A549 (cell line): Measurements from ENCODE around the gene PSMD2. TPM values are rescaled to one million over a fixed set of nuclear protein-coding genes. Genes with fewer than 3 reads are reported as not detected.

Source experiments
- ATAC-seq, 2 experiments: fragments of 200-7000 bp in 1 of 2; fragments of >200 bp in 1 of 2; cut with Nextera tagmentation in 1 of 2; cut with Tn5 transposase in 1 of 2; 3 replicates each; pipeline versions ENCODE4 v1.8.0 to v1.9.1; 2018 to 2020; ENCODE audit warnings: mild to moderate bottlenecking in 1 of 2, moderate library complexity in 1 of 2
- CTCF ChIA-PET: fragments of 300-600 bp; sonication (Branson Sonifier 250); formaldehyde crosslinking; extraction: SDS; loops from one replicate; lab custom pipeline; 2021; ENCODE audit warnings: antibody characterized with exemption, inconsistent platforms; lab: Yijun Ruan, JAX
- POLR2A ChIA-PET: fragments of 350-600 bp; formaldehyde crosslinking; extraction: SDS; loops from one replicate; lab custom pipeline; 2021; ENCODE audit warnings: antibody characterized with exemption, inconsistent platforms; lab: Yijun Ruan, JAX
- DNase-seq, 2 experiments: peaks; one replicate each; pipeline versions ENCODE4 v3.0.0 to v3.0.0-alpha.2; 2011 to 2016; ENCODE audit warnings: low read depth in 1 of 2, low spot score in 1 of 2
- FAIRE-seq: peaks from 2 replicates; lab custom pipeline; 2011; peaks lifted over from hg19 to GRCh38; lab: Jason Lieb, UNC
- H3K27ac ChIP-seq, 2 experiments: fragments of >200 bp; sonication (Bioruptor Twin); formaldehyde crosslinking; 3 replicates each; pipeline ENCODE4 v1.5.1; 2016 to 2017
- H3K4me1 ChIP-seq: fragments of >200 bp; sonication (Bioruptor Twin); formaldehyde crosslinking; 3 replicates; pipeline ENCODE4 v1.6.1; 2016
- H3K4me2 ChIP-seq: fragments of >200 bp; sonication (Bioruptor Twin); formaldehyde crosslinking; 3 replicates; pipeline ENCODE4 v1.6.1; 2016
- H3K4me3 ChIP-seq: fragments of >200 bp; sonication (Bioruptor Twin); formaldehyde crosslinking; 3 replicates; pipeline ENCODE4 v1.5.1; 2016
- H3K9me3 ChIP-seq: fragments of >200 bp; sonication (Bioruptor Twin); formaldehyde crosslinking; 3 replicates; pipeline ENCODE4 v1.6.1; 2016
- BCL3 ChIP-seq: fragments of >200 bp; sonication (Bioruptor Twin); formaldehyde crosslinking; IDR thresholded peaks from 3 replicates; pipeline ENCODE4 v1.6.1; 2016
- CHD4 ChIP-seq: fragments of 200-600 bp; sonication (generic); IDR thresholded peaks from 2 replicates; pipeline ENCODE4 v1.6.1; 2016; ENCODE audit warnings: antibody characterized with exemption, mild to moderate bottlenecking, borderline replicate concordance
- EP300 ChIP-seq, 2 experiments: fragments of >200 bp; sonication (Bioruptor Twin); formaldehyde crosslinking; IDR thresholded peaks; 2 replicates in 1 of 2; 3 replicates in 1 of 2; pipeline ENCODE4 v1.6.1; 2016 to 2017
- ESRRA ChIP-seq: fragments of 150-350 bp; IDR thresholded peaks from 2 replicates; pipeline ENCODE4 v1.6.1; 2014; ENCODE audit warnings: mild to moderate bottlenecking, low read length, borderline replicate concordance
- HOXA7 ChIP-seq: fragments of 250-450 bp; sonication (Bioruptor Pico); IDR thresholded peaks from 2 replicates; pipeline ENCODE4 v1.5.0; 2020; ENCODE audit warnings: mild to moderate bottlenecking, moderate library complexity
- HOXB13 ChIP-seq: fragments of 250-450 bp; sonication (Bioruptor Pico); IDR thresholded peaks from 2 replicates; pipeline ENCODE4 v1.5.0; 2020; ENCODE audit warnings: low read depth, mild to moderate bottlenecking, moderate library complexity
- HOXB5 ChIP-seq: fragments of 250-450 bp; sonication (Bioruptor Pico); IDR thresholded peaks from 2 replicates; pipeline ENCODE4 v1.5.0; 2020; ENCODE audit warnings: mild to moderate bottlenecking, moderate library complexity
- JUNB ChIP-seq: fragments of >200 bp; sonication (Bioruptor Twin); formaldehyde crosslinking; IDR thresholded peaks from 2 replicates; pipeline ENCODE4 v1.6.1; 2016
- KDM5A ChIP-seq: fragments of 200-600 bp; sonication (generic); IDR thresholded peaks from 2 replicates; pipeline ENCODE4 v1.6.1; 2016; ENCODE audit warnings: antibody characterized with exemption, mild to moderate bottlenecking
- MAFK ChIP-seq: fragments of 450-650 bp; IDR thresholded peaks from 2 replicates; pipeline ENCODE4 v1.6.1; 2014; ENCODE audit not compliant: partially characterized antibody
- NR3C1 ChIP-seq: fragments of >200 bp; sonication (Bioruptor Twin); formaldehyde crosslinking; IDR thresholded peaks from 3 replicates; pipeline ENCODE4 v1.6.1; 2017
- PHF8 ChIP-seq: fragments of 200-600 bp; sonication (generic); IDR thresholded peaks from 2 replicates; pipeline ENCODE4 v1.6.1; 2016; ENCODE audit warnings: low read depth, mild to moderate bottlenecking, antibody characterized with exemption, moderate library complexity, borderline replicate concordance
- RNF2 ChIP-seq: fragments of 200-600 bp; sonication (generic); IDR thresholded peaks from 2 replicates; pipeline ENCODE4 v1.6.1; 2016; ENCODE audit warnings: low read depth, mild to moderate bottlenecking, antibody characterized with exemption, moderate library complexity, borderline replicate concordance
- SREBF2 ChIP-seq: fragments of 450-650 bp; IDR thresholded peaks from 2 replicates; pipeline ENCODE4 v1.6.1; 2014; ENCODE audit warnings: mild to moderate bottlenecking, moderate library complexity
- TFCP2L1 ChIP-seq: fragments of 250-450 bp; sonication (Bioruptor Pico); IDR thresholded peaks from 2 replicates; pipeline ENCODE4 v1.5.0; 2021; ENCODE audit warnings: mild to moderate bottlenecking
- ZFP36 ChIP-seq: fragments of 450-650 bp; IDR thresholded peaks from 2 replicates; pipeline ENCODE4 v1.6.1; 2014; ENCODE audit warnings: borderline replicate concordance; ENCODE audit not compliant: partially characterized antibody
- ZSCAN20 ChIP-seq: fragments of 250-450 bp; sonication (Bioruptor Pico); IDR thresholded peaks from 2 replicates; pipeline ENCODE4 v1.8.0; 2022; ENCODE audit warnings: mild to moderate bottlenecking, moderate library complexity
- WGBS: methylation state at CpG from one replicate; pipeline ENCODE4 v1.1.6; 2017; ENCODE audit errors: missing lambda C conversion rate; 5-methylcytosine and 5-hydroxymethylcytosine counted together
- polyA plus RNA-seq, 4 experiments: library from polyadenylated mRNA; depleted of rRNA in 3 of 4; stranded (reverse); fragments of >200 nt; fragmentation: RNase III in 1 of 4; extraction: RNeasy Plus Mini Kit Qiagen cat#74134 plus additional on column Dnase treatment in 1 of 4; gene quantifications; 2 replicates in 3 of 4; 3 replicates in 1 of 4; pipeline ENCODE4 v1.2.3, GENCODE V29; 2011 to 2017
- small RNA-seq, 6 experiments: library from RNA; depleted of rRNA; stranded (forward); fragments of <200 nt; gene quantifications; one replicate each; pipeline ENCODE3, GENCODE V24; 2012
- TF ChIP-seq, protein P1 (sequence below): fragments of 150-350 bp; IDR thresholded peaks from 2 replicates; pipeline ENCODE4 v1.6.1; 2014; ENCODE audit warnings: low read depth, mild to moderate bottlenecking, low read length
- TF ChIP-seq, protein P2 (sequence below): IDR thresholded peaks from 2 replicates; pipeline ENCODE4 v1.6.1; 2012

PSMD2 gene
- polyA plus RNA-seq, 2 of the 4 experiments (the other 2 are of a cell fraction) = 267 to 541 TPM

DNA sequence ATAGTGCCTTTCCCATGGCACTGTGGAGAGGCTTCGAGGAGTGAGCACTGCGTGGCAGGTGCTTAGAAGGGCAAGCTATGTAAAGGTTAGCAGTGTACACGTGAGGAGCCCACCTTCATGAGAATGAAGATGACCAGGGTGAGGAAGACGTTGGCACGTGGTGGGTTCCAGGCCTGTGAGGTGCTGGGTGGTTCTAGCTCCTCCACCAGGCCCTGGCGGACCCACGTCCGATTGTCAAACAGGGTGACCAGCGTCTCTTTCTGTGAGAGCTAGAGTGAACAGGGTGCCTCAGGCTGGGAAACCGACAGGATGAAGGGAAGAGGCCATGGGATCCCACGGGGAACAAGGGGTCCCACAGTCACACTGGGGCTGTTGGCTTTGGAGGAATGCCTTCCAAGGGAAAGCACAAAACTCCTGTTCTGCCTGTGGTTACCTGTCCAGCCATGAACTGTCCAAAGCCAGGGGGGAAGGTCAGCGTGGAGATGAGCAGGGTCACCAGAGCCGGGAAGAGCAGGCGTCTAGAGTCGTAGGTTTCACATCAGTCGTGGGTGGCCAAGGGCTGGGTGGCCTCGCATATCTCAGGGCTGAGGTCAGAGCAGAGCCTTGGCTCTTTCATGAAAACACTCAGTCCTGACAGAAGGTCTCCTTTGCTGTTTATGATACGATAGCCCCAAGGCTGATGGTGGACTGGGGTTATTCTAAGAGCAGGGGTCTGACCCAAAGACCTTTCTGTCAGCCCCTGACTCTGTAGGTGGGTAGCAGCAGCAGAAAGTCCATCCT, 56.4 kb downstream of the PSMD2 start (continued):
- no peak for TF ChIP-seq RNF2
- TF ChIP-seq ZFP36 = no peak
- no peak for TF ChIP-seq KDM5A

GRCh38 chr3:184357248-184358123, 58.4 kb downstream of the PSMD2 start:
- Histone ChIP-seq H3K27ac (no peak overlapping the region), H3K4me2 (no peak overlapping the region), H3K9me3 (no peaks in the 10 kb centered on the region), H3K4me3 (no peak overlapping the region), H3K4me1 (peaks cover 11% of the 10 kb centered on the region; the same call in 2 of the 3 replicates)
- no peak for ATAC-seq
- CTCF ChIA-PET = no interaction called here
- FAIRE-seq = no peak
- DNase-seq = no peak
- TF ChIP-seq HOXA7 = no peak
- no peak for TF ChIP-seq NR3C1
- no peak for TF ChIP-seq ESRRA
- no peak for TF ChIP-seq ZSCAN20 (CRISPR knock-in tag)
- POLR2A ChIA-PET = no interaction called here
- 92% methylated on average over 16 of the region's 24 CpGs for WGBS

GRCh38 chr3:184358124-184358767, 59.2 kb downstream of the PSMD2 start:
- Histone ChIP-seq H3K27ac (no peak overlapping the region), H3K4me1 (peaks cover 11% of the 10 kb centered on the region; the same call in 2 of the 3 replicates), H3K4me3 (no peak overlapping the region), H3K9me3 (no peaks in the 10 kb centered on the region), H3K4me2 (no peak overlapping the region)
- TF ChIP-seq CHD4 = no peak
- TF ChIP-seq ZFP36 = no peak
- TF ChIP-seq HOXB13 (CRISPR knock-in tag) = no peak
- TF ChIP-seq, protein P1, sequence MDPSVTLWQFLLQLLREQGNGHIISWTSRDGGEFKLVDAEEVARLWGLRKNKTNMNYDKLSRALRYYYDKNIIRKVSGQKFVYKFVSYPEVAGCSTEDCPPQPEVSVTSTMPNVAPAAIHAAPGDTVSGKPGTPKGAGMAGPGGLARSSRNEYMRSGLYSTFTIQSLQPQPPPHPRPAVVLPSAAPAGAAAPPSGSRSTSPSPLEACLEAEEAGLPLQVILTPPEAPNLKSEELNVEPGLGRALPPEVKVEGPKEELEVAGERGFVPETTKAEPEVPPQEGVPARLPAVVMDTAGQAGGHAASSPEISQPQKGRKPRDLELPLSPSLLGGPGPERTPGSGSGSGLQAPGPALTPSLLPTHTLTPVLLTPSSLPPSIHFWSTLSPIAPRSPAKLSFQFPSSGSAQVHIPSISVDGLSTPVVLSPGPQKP = no peak
- no peak for TF ChIP-seq BCL3
- no peak for TF ChIP-seq HOXB5 (CRISPR knock-in tag)
- TF ChIP-seq, protein P2, sequence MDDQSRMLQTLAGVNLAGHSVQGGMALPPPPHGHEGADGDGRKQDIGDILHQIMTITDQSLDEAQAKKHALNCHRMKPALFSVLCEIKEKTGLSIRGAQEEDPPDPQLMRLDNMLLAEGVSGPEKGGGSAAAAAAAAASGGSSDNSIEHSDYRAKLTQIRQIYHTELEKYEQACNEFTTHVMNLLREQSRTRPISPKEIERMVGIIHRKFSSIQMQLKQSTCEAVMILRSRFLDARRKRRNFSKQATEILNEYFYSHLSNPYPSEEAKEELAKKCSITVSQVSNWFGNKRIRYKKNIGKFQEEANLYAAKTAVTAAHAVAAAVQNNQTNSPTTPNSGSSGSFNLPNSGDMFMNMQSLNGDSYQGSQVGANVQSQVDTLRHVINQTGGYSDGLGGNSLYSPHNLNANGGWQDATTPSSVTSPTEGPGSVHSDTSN = no peak
- TF ChIP-seq TFCP2L1 (CRISPR knock-in tag) = no peak
- no peak for TF ChIP-seq EP300 (IDR thresholded peaks at IDR 0.05)
- TF ChIP-seq PHF8 = no peak
- no peak for TF ChIP-seq SREBF2
- TF ChIP-seq MAFK = no peak
- TF ChIP-seq RNF2 = no peak
- no peak for TF ChIP-seq NR3C1
- no peak for TF ChIP-seq JUNB
- FAIRE-seq = no peak
- ChIA-PET CTCF (no interaction called here), POLR2A (no interaction called here)
- ATAC-seq = no peak
- 91% methylated on average over 10 of the region's 12 CpGs for WGBS
- DNase-seq = no peak

Small RNAs within 50 kb of the gene (small RNA-seq; reads per million reads assigned to genes)
- gene SNORD66 = 58.0 to 1,606 (median 355) reads per million in 6 experiments

Other genes starting within 250 kb of the PSMD2 start
- gene HTR3C, start 246.2 kb upstream of the PSMD2 start, polyA plus RNA-seq (2011; rRNA removed) = not detected in 2 replicates
- gene HTR3C, start 246.2 kb upstream of the PSMD2 start, polyA plus RNA-seq (2017; fragmentation: RNase III; extraction: RNeasy Plus Mini Kit Qiagen cat#74134 plus additional on column Dnase treatment) = not detected in 3 replicates
- not detected in 2 replicates for gene HTR3E, start 202.2 kb upstream of the PSMD2 start, polyA plus RNA-seq (2011; rRNA removed)
- gene HTR3E, start 202.2 kb upstream of the PSMD2 start, polyA plus RNA-seq (2017; fragmentation: RNase III; extraction: RNeasy Plus Mini Kit Qiagen cat#74134 plus additional on column Dnase treatment) = not detected in 3 replicates
- gene EIF2B5, start 163.9 kb upstream of the PSMD2 start, polyA plus RNA-seq (2011; rRNA removed) = 32.7 and 33.9 TPM in 2 replicates
- gene EIF2B5, start 163.9 kb upstream of the PSMD2 start, polyA plus RNA-seq (2017; fragmentation: RNase III; extraction: RNeasy Plus Mini Kit Qiagen cat#74134 plus additional on column Dnase treatment) = 29.8 to 32.5 TPM (median 32.1 TPM) in 3 replicates
- 14.1 and 17.7 TPM in 2 replicates for gene DVL3, start 143.9 kb upstream of the PSMD2 start, polyA plus RNA-seq (2011; rRNA removed)
- gene DVL3, start 143.9 kb upstream of the PSMD2 start, polyA plus RNA-seq (2017; fragmentation: RNase III; extraction: RNeasy Plus Mini Kit Qiagen cat#74134 plus additional on column Dnase treatment) = 23.6 to 24.4 TPM (median 23.9 TPM) in 3 replicates
- gene AP2M1, start 124.4 kb upstream of the PSMD2 start, polyA plus RNA-seq (2011; rRNA removed) = 274 and 316 TPM in 2 replicates
- 285 to 298 TPM (median 288 TPM) in 3 replicates for gene AP2M1, start 124.4 kb upstream of the PSMD2 start, polyA plus RNA-seq (2017; fragmentation: RNase III; extraction: RNeasy Plus Mini Kit Qiagen cat#74134 plus additional on column Dnase treatment)
- gene ABCF3, start 113.0 kb upstream of the PSMD2 start, polyA plus RNA-seq (2011; rRNA removed) = 34.6 and 35.3 TPM in 2 replicates
- gene ABCF3, start 113.0 kb upstream of the PSMD2 start, polyA plus RNA-seq (2017; fragmentation: RNase III; extraction: RNeasy Plus Mini Kit Qiagen cat#74134 plus additional on column Dnase treatment) = 46.6 to 50.2 TPM (median 47.7 TPM) in 3 replicates
- gene VWA5B2, start 69.7 kb upstream of the PSMD2 start, polyA plus RNA-seq (2011; rRNA removed) = 0.11 and 0.37 TPM in 2 replicates
- gene VWA5B2, start 69.7 kb upstream of the PSMD2 start, polyA plus RNA-seq (2017; fragmentation: RNase III; extraction: RNeasy Plus Mini Kit Qiagen cat#74134 plus additional on column Dnase treatment) = 0.37 to 0.48 TPM (median 0.47 TPM) in 3 replicates
- 49.1 and 74.4 TPM in 2 replicates for gene ALG3, start 50.3 kb upstream of the PSMD2 start, polyA plus RNA-seq (2011; rRNA removed)
- gene ALG3, start 50.3 kb upstream of the PSMD2 start, polyA plus RNA-seq (2017; fragmentation: RNase III; extraction: RNeasy Plus Mini Kit Qiagen cat#74134 plus additional on column Dnase treatment) = 55.9 to 59.6 TPM (median 57.6 TPM) in 3 replicates
- gene EEF1AKMT4, start 49.6 kb upstream of the PSMD2 start, polyA plus RNA-seq (2011; rRNA removed) = 12.7 and 17.0 TPM in 2 replicates
- gene EEF1AKMT4, start 49.6 kb upstream of the PSMD2 start, polyA plus RNA-seq (2017; fragmentation: RNase III; extraction: RNeasy Plus Mini Kit Qiagen cat#74134 plus additional on column Dnase treatment) = 9.0 to 9.8 TPM (median 9.7 TPM) in 3 replicates
- gene CAMK2N2, start 37.7 kb upstream of the PSMD2 start, polyA plus RNA-seq (2011; rRNA removed) = 0.05 and 0.20 TPM in 2 replicates
- 0.71 to 0.88 TPM (median 0.84 TPM) in 3 replicates for gene CAMK2N2, start 37.7 kb upstream of the PSMD2 start, polyA plus RNA-seq (2017; fragmentation: RNase III; extraction: RNeasy Plus Mini Kit Qiagen cat#74134 plus additional on column Dnase treatment)
- gene ECE2, start 23.2 kb upstream of the PSMD2 start, polyA plus RNA-seq (2011; rRNA removed) = not detected in 2 replicates
- not detected in 3 replicates for gene ECE2, start 23.2 kb upstream of the PSMD2 start, polyA plus RNA-seq (2017; fragmentation: RNase III; extraction: RNeasy Plus Mini Kit Qiagen cat#74134 plus additional on column Dnase treatment)
- 152 and 185 TPM in 2 replicates for gene EIF4G1, start 15.4 kb downstream of the PSMD2 start, polyA plus RNA-seq (2011; rRNA removed)
- gene EIF4G1, start 15.4 kb downstream of the PSMD2 start, polyA plus RNA-seq (2017; fragmentation: RNase III; extraction: RNeasy Plus Mini Kit Qiagen cat#74134 plus additional on column Dnase treatment) = 248 to 261 TPM (median 254 TPM) in 3 replicates
- 5.2 and 5.7 TPM in 2 replicates for gene FAM131A, start 38.4 kb downstream of the PSMD2 start, polyA plus RNA-seq (2011; rRNA removed)
- 5.4 to 6.1 TPM (median 6.0 TPM) in 3 replicates for gene FAM131A, start 38.4 kb downstream of the PSMD2 start, polyA plus RNA-seq (2017; fragmentation: RNase III; extraction: RNeasy Plus Mini Kit Qiagen cat#74134 plus additional on column Dnase treatment)
- 2.2 and 2.7 TPM in 2 replicates for gene CLCN2, start 62.4 kb downstream of the PSMD2 start, polyA plus RNA-seq (2011; rRNA removed)
- gene CLCN2, start 62.4 kb downstream of the PSMD2 start, polyA plus RNA-seq (2017; fragmentation: RNase III; extraction: RNeasy Plus Mini Kit Qiagen cat#74134 plus additional on column Dnase treatment) = 4.4 to 5.4 TPM (median 4.9 TPM) in 3 replicates
- gene POLR2H, start 62.5 kb downstream of the PSMD2 start, polyA plus RNA-seq (2011; rRNA removed) = 112 and 127 TPM in 2 replicates
- gene POLR2H, start 62.5 kb downstream of the PSMD2 start, polyA plus RNA-seq (2017; fragmentation: RNase III; extraction: RNeasy Plus Mini Kit Qiagen cat#74134 plus additional on column Dnase treatment) = 98.9 to 104 TPM (median 103 TPM) in 3 replicates
- 0.06 and 0.09 TPM in 2 replicates for gene THPO, start 79.0 kb downstream of the PSMD2 start, polyA plus RNA-seq (2011; rRNA removed)
- not detected in 3 replicates for gene THPO, start 79.0 kb downstream of the PSMD2 start, polyA plus RNA-seq (2017; fragmentation: RNase III; extraction: RNeasy Plus Mini Kit Qiagen cat#74134 plus additional on column Dnase treatment)
- 0.12 and 0.19 TPM in 2 replicates for gene CHRD, start 80.8 kb downstream of the PSMD2 start, polyA plus RNA-seq (2011; rRNA removed)
- gene CHRD, start 80.8 kb downstream of the PSMD2 start, polyA plus RNA-seq (2017; fragmentation: RNase III; extraction: RNeasy Plus Mini Kit Qiagen cat#74134 plus additional on column Dnase treatment) = 0.13 to 0.32 TPM (median 0.14 TPM) in 3 replicates